GM19035 (cell line): ENCODE measurements around the gene PNMT.
A peak's percentile ranks its signal among the peaks of the same experiment; 100 is the strongest.

Experiments used
- ATAC-seq: cut with Tn5 transposase; IDR thresholded peaks from one replicate; pipeline ENCODE4 v1.9.1; 2021; ENCODE audit not compliant: unreplicated experiment

The PNMT gene

GRCh38 chr17:39632153-39632941 is 35.9 kb upstream of the PNMT start:
- no peak for ATAC-seq

- no peak for ATAC-seq
These were observed 34.6 kb upstream of the PNMT start for GRCh38 chr17:39633570-39634183.

GRCh38 chr17:39634384-39634871 is 33.8 kb upstream of the PNMT start:
- ATAC-seq = no peak

GRCh38 chr17:39635614-39636176 is 32.6 kb upstream of the PNMT start:
- ATAC-seq = no peak

GRCh38 chr17:39636587-39636926 is 31.7 kb upstream of the PNMT start:
- ATAC-seq = no peak

GRCh38 chr17:39636927-39637736 is 31.1 kb upstream of the PNMT start, which contains the start of gene STARD3:
Gene STARD3 (plus strand): TSS chr17:39637144. CDS start chr17:39653532, 16,388 bp downstream.
- ATAC-seq = peak; percentile 87

- ATAC-seq = no peak
These were observed 29.9 kb upstream of the PNMT start for GRCh38 chr17:39638317-39638716.

GRCh38 chr17:39639043-39639442 is 29.2 kb upstream of the PNMT start:
- ATAC-seq = no peak

- no peak for ATAC-seq
These were observed 28.4 kb upstream of the PNMT start for GRCh38 chr17:39639566-39640458.

- ATAC-seq = no peak
These were observed 27.6 kb upstream of the PNMT start for GRCh38 chr17:39640591-39641031.

GRCh38 chr17:39641097-39641496 is 27.2 kb upstream of the PNMT start:
- no peak for ATAC-seq

GRCh38 chr17:39641883-39642282 is 26.4 kb upstream of the PNMT start:
- ATAC-seq = no peak

GRCh38 chr17:39642291-39643074 is 25.8 kb upstream of the PNMT start:
- no peak for ATAC-seq

- ATAC-seq = no peak
These were observed 25.0 kb upstream of the PNMT start for GRCh38 chr17:39643271-39643670.

GRCh38 chr17:39647256-39647655 is 21.0 kb upstream of the PNMT start:
- ATAC-seq = no peak

GRCh38 chr17:39648616-39649366 is 19.5 kb upstream of the PNMT start:
- ATAC-seq = no peak

GRCh38 chr17:39650121-39650579 is 18.1 kb upstream of the PNMT start:
- no peak for ATAC-seq

GRCh38 chr17:39651923-39652586 is 16.2 kb upstream of the PNMT start:
- ATAC-seq = no peak
